ENCODE results near the gene SNX11. TPM values are rescaled to one million over a fixed set of nuclear protein-coding genes. Genes with fewer than 3 reads are reported as not detected.

SNX11 gene, protein sequence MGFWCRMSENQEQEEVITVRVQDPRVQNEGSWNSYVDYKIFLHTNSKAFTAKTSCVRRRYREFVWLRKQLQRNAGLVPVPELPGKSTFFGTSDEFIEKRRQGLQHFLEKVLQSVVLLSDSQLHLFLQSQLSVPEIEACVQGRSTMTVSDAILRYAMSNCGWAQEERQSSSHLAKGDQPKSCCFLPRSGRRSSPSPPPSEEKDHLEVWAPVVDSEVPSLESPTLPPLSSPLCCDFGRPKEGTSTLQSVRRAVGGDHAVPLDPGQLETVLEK
- 10 to 100 TPM; 19.5 to 27.2 (median 23.7) TPM for total RNA-seq

DNA sequence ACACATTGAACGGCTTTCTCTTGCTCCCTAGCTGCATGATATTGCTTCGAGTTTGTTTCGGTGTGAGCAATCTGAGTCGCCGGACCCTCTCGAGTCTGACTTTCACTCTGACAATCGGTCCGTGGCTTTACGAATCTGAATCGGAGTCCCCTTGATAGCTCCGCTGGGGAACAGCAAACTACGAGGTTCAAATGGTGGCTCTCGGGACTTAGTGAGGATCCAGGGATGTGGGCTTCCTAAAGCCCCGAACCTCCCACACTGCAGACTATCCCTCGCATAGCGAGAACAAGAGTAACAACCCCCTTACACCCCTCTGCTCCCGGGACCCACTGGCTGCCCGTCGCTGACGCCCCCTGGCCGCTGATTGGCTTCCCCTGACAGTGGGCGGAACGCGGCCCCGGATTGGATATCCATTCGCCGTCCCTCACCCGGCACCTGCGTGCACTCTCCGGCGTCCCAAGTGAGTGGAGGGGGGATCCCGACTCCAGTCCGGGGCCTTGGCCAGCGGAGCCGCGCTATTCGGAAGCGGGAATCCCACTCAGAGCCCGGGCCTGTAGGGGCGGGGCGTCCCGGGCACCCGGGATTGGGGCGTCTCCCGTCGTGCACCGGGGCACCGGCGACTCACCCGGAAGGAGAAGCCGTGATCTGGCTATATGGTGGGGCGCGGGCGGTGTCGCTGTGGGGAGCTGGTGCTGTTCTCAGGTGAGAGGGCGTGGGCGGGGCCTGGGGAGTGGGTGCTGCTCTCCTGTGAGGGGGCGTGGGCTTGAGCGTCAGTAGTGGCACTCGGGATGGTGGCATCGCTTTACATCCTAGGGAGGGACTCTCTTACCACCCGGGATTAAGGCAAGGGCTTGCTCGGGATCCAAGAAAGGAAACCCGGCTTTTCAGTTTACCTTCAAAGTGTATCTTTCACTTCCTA lies at the start of gene SNX11:
TSS of gene SNX11 (plus strand) at position 630 of the 919 bp plus-strand sequence. CDS start 4,278 bp downstream, outside the sequence.
- peak; percentile 96 to 98 for DNase-seq
- TF ChIP-seq, protein P1, sequence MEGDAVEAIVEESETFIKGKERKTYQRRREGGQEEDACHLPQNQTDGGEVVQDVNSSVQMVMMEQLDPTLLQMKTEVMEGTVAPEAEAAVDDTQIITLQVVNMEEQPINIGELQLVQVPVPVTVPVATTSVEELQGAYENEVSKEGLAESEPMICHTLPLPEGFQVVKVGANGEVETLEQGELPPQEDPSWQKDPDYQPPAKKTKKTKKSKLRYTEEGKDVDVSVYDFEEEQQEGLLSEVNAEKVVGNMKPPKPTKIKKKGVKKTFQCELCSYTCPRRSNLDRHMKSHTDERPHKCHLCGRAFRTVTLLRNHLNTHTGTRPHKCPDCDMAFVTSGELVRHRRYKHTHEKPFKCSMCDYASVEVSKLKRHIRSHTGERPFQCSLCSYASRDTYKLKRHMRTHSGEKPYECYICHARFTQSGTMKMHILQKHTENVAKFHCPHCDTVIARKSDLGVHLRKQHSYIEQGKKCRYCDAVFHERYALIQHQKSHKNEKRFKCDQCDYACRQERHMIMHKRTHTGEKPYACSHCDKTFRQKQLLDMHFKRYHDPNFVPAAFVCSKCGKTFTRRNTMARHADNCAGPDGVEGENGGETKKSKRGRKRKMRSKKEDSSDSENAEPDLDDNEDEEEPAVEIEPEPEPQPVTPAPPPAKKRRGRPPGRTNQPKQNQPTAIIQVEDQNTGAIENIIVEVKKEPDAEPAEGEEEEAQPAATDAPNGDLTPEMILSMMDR (IDR thresholded peaks at IDR 0.05): peak in 2 of 6 experiments; percentile 16 to 39
- TF ChIP-seq EP300 (IDR thresholded peaks at IDR 0.05) (no peak), POLR2A (IDR thresholded peaks at IDR 0.05) (peak; percentile 49 to 79 (median 60)), POLR2AphosphoS5 (IDR thresholded peaks at IDR 0.05) (peak; percentile 70)
- Histone ChIP-seq H3K4me3 (peak within 1 kb of the TSS; percentile 63 to 84 (median 72)), H3K27me3 (no peaks in the 10 kb centered on the region), H3K9me3 (no peaks in the 10 kb centered on the region), H3K4me1 (peaks cover 22 to 35% (median 24%) of the 10 kb centered on the region in 4 donors), H3K36me3 (no peaks in the 10 kb centered on the region), H3K27ac (peak within 1 kb of the TSS; percentile 89 to 98 (median 92))
- 0 to 1% methylated on average over 6 to 56 of the region's 64 CpGs for WGBS, 2 donors
- peak; percentile 97 to 98 for ATAC-seq (ENCODE audit: low FRiP score in 2 of 2)

DNA sequence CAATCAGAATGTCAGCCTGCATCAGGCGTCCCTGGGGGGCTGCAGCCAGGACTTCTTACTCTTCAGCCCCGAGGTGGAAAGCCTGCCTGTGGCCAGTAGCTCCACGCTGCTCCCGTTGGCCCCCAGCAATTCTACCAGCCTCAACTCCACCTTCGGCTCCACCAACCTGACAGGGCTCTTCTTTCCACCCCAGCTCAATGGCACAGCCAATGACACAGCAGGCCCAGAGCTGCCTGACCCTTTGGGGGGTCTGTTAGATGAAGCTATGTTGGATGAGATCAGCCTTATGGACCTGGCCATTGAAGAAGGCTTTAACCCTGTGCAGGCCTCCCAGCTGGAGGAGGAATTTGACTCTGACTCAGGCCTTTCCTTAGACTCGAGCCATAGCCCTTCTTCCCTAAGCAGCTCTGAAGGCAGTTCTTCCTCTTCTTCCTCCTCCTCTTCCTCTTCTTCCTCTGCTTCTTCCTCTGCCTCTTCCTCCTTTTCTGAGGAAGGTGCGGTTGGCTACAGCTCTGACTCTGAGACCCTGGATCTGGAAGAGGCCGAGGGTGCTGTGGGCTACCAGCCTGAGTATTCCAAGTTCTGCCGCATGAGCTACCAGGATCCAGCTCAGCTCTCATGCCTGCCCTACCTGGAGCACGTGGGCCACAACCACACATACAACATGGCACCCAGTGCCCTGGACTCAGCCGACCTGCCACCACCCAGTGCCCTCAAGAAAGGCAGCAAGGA lies 49.0 kb upstream of the SNX11 start:
- 90 to 94% methylated on average over 9 to 11 of the region's 11 CpGs for WGBS, 2 donors
- no peaks in the 10 kb centered on the region for H3K9me3 ChIP-seq
- no peak overlapping the region for H3K27ac ChIP-seq
- no peaks in the 10 kb centered on the region for H3K27me3 ChIP-seq
- peaks cover 38 to 89% (median 82%) of the 10 kb centered on the region in 4 donors for H3K36me3 ChIP-seq
- H3K4me1 ChIP-seq: peaks cover 21 to 27% (median 23%) of the 10 kb centered on the region in 4 donors
- no peak for ATAC-seq (ENCODE audit: low FRiP score in 2 of 2)
- no peak for DNase-seq
- H3K4me3 ChIP-seq: no peak overlapping the region
- no peak for TF ChIP-seq EP300 (IDR thresholded peaks at IDR 0.05)

DNA sequence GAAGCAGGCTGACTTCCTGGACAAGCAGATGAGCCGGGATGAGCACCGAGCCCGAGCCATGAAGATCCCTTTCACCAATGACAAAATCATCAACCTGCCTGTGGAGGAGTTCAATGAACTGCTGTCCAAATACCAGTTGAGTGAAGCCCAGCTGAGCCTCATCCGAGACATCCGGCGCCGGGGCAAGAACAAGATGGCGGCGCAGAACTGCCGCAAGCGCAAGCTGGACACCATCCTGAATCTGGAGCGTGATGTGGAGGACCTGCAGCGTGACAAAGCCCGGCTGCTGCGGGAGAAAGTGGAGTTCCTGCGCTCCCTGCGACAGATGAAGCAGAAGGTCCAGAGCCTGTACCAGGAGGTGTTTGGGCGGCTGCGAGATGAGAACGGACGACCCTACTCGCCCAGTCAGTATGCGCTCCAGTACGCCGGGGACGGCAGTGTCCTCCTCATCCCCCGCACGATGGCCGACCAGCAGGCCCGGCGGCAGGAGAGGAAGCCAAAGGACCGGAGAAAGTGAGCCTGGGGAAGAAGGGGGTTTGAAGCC lies 48.4 kb upstream of the SNX11 start:
- Histone ChIP-seq H3K27ac (no peak overlapping the region), H3K9me3 (no peaks in the 10 kb centered on the region), H3K4me1 (peaks cover 15 to 20% (median 16%) of the 10 kb centered on the region in 4 donors), H3K27me3 (no peaks in the 10 kb centered on the region), H3K36me3 (peaks cover 38 to 95% (median 82%) of the 10 kb centered on the region in 4 donors), H3K4me3 (no peak overlapping the region)
- ATAC-seq (ENCODE audit: low FRiP score in 2 of 2): no peak
- 94 to 97% methylated on average over 25 to 32 of the region's 32 CpGs for WGBS, 2 donors
- TF ChIP-seq, protein P1 (IDR thresholded peaks at IDR 0.05): no peak
- TF ChIP-seq POLR2A (IDR thresholded peaks at IDR 0.05): no peak
- TF ChIP-seq POLR2AphosphoS5 (IDR thresholded peaks at IDR 0.05): no peak
- TF ChIP-seq EP300 (IDR thresholded peaks at IDR 0.05): no peak
- peak in 1 of 2 donors; percentile 71 for DNase-seq

DNA sequence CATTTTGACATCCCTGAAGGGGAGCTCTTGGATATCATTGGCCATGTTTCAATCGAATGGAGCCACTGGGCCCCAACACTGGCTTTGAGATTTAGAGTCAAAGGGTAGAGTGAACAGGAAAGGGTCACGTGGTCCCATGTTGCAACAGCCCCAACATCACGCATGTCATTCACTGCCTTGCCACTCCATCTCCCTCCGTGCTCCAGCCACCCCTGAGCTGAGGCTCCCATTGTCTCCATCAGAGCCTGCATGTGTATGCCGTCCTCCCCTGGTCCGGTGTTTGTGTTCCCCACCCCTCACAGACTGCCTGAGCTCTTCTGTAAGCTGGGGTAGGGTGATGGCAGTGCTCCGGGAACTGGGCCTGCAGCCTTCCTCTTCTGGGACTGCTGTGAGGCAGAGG lies 47.3 kb upstream of the SNX11 start:
- WGBS, 2 donors: 71 to 79% methylated on average over 5 to 7 of the region's 7 CpGs
- no peak for TF ChIP-seq EP300 (IDR thresholded peaks at IDR 0.05)
- TF ChIP-seq POLR2A (IDR thresholded peaks at IDR 0.05): no peak
- TF ChIP-seq, protein P1 (IDR thresholded peaks at IDR 0.05): no peak
- TF ChIP-seq POLR2AphosphoS5 (IDR thresholded peaks at IDR 0.05): no peak
- Histone ChIP-seq H3K27me3 (no peaks in the 10 kb centered on the region), H3K9me3 (no peaks in the 10 kb centered on the region), H3K4me1 (peaks cover 5 to 10% (median 7%) of the 10 kb centered on the region in 4 donors), H3K4me3 (no peak overlapping the region), H3K36me3 (peaks cover 38 to 91% (median 81%) of the 10 kb centered on the region in 4 donors), H3K27ac (no peak overlapping the region)
- DNase-seq: peak in 1 of 2 donors; percentile 34
- no peak for ATAC-seq (ENCODE audit: low FRiP score in 2 of 2)
